ENCODE data around the gene MPZL2. TPM values are rescaled to one million over a fixed set of nuclear protein-coding genes. Genes with fewer than 3 reads are reported as not detected.

The MPZL2 gene
- total and polyA plus RNA-seq, 2 of the 8 experiments (the other 6 are each of a cell fraction or from before 2014, with no cell fraction given), result 2.4 to 3.2 TPM

DNA sequence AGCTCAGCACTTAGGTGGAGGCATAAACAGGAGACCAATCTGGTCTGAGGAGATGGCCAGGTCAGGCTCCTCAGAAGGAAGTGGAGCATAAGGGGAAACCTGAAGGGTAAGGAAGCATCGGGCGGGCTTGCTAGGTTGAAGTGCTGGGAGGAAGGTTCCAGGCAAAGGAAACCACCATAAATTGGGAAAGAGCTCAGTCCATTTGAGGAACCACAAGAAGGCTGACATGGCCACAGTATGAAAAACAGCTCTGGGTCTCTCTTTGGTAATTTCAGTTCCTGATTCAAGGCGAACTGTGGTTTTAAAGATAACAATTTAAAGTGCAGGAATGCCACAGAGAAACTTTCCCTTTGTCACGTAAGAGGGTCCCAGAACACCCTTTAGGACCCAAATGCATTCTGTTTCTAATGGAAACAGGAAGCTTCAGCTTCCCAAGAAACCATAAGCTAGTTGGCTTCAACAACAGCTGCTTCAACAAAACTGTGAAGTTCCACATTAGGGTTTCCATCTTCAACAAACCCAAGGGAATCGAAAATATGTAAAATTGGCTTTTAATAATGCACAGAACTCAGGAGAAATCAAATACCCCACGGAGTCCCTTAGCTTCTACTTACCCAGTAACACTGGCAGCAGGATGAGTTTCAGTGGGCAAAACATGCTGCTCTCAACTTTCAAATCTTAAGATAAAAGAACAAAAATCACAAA, 49.7 kb downstream of the MPZL2 start:
- Histone ChIP-seq H2BK12ac (ENCODE audit: low read depth, low read length) (peak overlapping the region; percentile 84), H2BK15ac (ENCODE audit: low read length) (peak overlapping the region; percentile 23; the same call in 1 of the 2 replicates), H2BK20ac (ENCODE audit: low read length) (no peak overlapping the region), H3K14ac (ENCODE audit: insufficient read length) (no peak overlapping the region), H3K23me2 (ENCODE audit: low read depth, low read length) (no peaks in the 10 kb centered on the region), H3K4me2 (ENCODE audit: insufficient read depth in 1 of 2, low read depth in 2 of 2, low read length in 2 of 2) (no peak overlapping the region), H3K4ac (replicated peaks; ENCODE audit: insufficient read length, low read depth, low read length) (peak overlapping the region; percentile 28), H3K18ac (ENCODE audit: extremely low read depth, low read length) (0 out of 2 replicates have a peak overlapping the region, but pooled peaks have one; percentile 19), H2AK5ac (ENCODE audit: low read depth, low read length) (no peak overlapping the region), H3K79me2 (ENCODE audit: control insufficient read depth in 1 of 2, insufficient read depth in 2 of 2, low read length in 2 of 2) (no peaks in the 10 kb centered on the region), H3K36me3 (ENCODE audit: control insufficient read depth in 2 of 4, insufficient read depth in 4 of 4, low read length in 3 of 4) (no peaks in the 10 kb centered on the region), H2AFZ (ENCODE audit: low read length) (0 out of 2 replicates have a peak overlapping the region, but pooled peaks have one; percentile 31), H2BK120ac (replicated peaks; ENCODE audit: low read depth, low read length) (no peak overlapping the region), H3K27me3 (replicated peaks in 1 of 4; ENCODE audit: control insufficient read depth in 3 of 4, extremely low read depth in 1 of 4, insufficient read depth in 3 of 4, low read length in 3 of 4) (no peaks in the 10 kb centered on the region), H3K9ac (replicated peaks in 1 of 4; ENCODE audit: extremely low read depth in 1 of 4, low read depth in 3 of 4, low read length in 3 of 4) (no peak overlapping the region), H3K4me3 (ENCODE audit: extremely low read depth in 1 of 4, insufficient read depth in 2 of 4, low read depth in 3 of 4, low read length in 4 of 4) (no peak overlapping the region), H3K27ac (ENCODE audit: low read depth, low read length) (no peak overlapping the region), H4K91ac (replicated peaks; ENCODE audit: insufficient read length, low read length) (peak overlapping the region; percentile 29), H3K9me3 (ENCODE audit: insufficient read depth in 2 of 2, low read depth in 1 of 2, low read length in 1 of 2) (no peaks in the 10 kb centered on the region), H3K79me1 (ENCODE audit: low read depth, low read length) (no peaks in the 10 kb centered on the region), H2BK5ac (ENCODE audit: low read depth, low read length) (0 out of 2 replicates have a peak overlapping the region, but pooled peaks have one; percentile 8), H4K20me1 (replicated peaks in 1 of 2; ENCODE audit: control insufficient read depth in 1 of 2, insufficient read depth in 2 of 2, low read length in 2 of 2) (no peaks in the 10 kb centered on the region), H4K5ac (ENCODE audit: insufficient read length, low read depth, low read length) (no peak overlapping the region), H4K8ac (ENCODE audit: extremely low read depth, insufficient read depth, low read length) (no peak overlapping the region), H3K56ac (replicated peaks; ENCODE audit: insufficient read length, low read depth, low read length) (no peak overlapping the region), H3K4me1 (replicated peaks in 1 of 4; ENCODE audit: control insufficient read depth in 3 of 4, insufficient read depth in 4 of 4, low read length in 3 of 4) (peaks cover 6 to 21% (median 20%) of the 10 kb centered on the region in 4 experiments; a peak in 6 of 7 replicates), H3K23ac (ENCODE audit: insufficient read length) (no peak overlapping the region)
- ChIA-PET POLR2A (ENCODE audit: partially characterized antibody) (interaction anchor here (1.1 to 1.6 kb wide), 2 partner anchors 9 to 50 kb away, joined by 3 read pairs; partner anchors contain the start of gene MPZL2), CTCF (ENCODE audit: partially characterized antibody) (interaction anchor here (0.7 to 2.6 kb wide), 10 partner anchors 11 to 275 kb away, joined by 3 to 8 read pairs (median 3); partner anchors contain the start of gene JAML)
- DNase-seq (ENCODE audit: low read depth in 1 of 2, low spot score in 2 of 2) (no peak), FAIRE-seq (no peak)
- WGBS, 2 experiments (ENCODE audit: extremely low coverage in 1 of 2, insufficient coverage in 1 of 2, insufficient read length in 1 of 2, insufficient replicate concordance in 2 of 2, low coverage in 1 of 2, low lambda C conversion rate in 2 of 2, missing lambda C conversion rate in 1 of 2), result 81% methylated on average over 6 of the region's 6 CpGs; no CpG with 5 or more reads in 1 of the 2 experiments
- no peak for TF ChIP-seq TBP (IDR thresholded peaks at IDR 0.05; ENCODE audit: low read depth, low read length)
- TF ChIP-seq RFX5 (IDR thresholded peaks at IDR 0.05; ENCODE audit: borderline replicate concordance, low read depth, low read length), result no peak
- TF ChIP-seq TEAD4 (IDR thresholded peaks at IDR 0.05; ENCODE audit: low read depth, low read length), result no peak
- TF ChIP-seq ASH2L (IDR thresholded peaks at IDR 0.05; ENCODE audit: low read length), result no peak
- no peak for TF ChIP-seq NANOG (IDR thresholded peaks at IDR 0.05; ENCODE audit: insufficient read depth, low read depth, low read length, poor library complexity, severe bottlenecking)
- TF ChIP-seq GABPA (IDR thresholded peaks at IDR 0.05; ENCODE audit: borderline replicate concordance, insufficient read depth, low read length), result no peak
- TF ChIP-seq KDM5A (IDR thresholded peaks at IDR 0.05; ENCODE audit: low read length), result no peak
- TF ChIP-seq POLR2A (IDR thresholded peaks at IDR 0.05; ENCODE audit: control extremely low read depth in 1 of 2, low read depth in 2 of 2, low read length in 2 of 2), result no peak
- no peak for TF ChIP-seq CHD1 (IDR thresholded peaks at IDR 0.05; ENCODE audit: low read depth, low read length)

All from H1 (cell line).